ENCODE results near the gene SLC44A1. TPM values are rescaled to one million over a fixed set of nuclear protein-coding genes. Genes with fewer than 3 reads are reported as not detected.

The SLC44A1 gene
- total RNA-seq, 1 donor from 2014 or later = 69.7 TPM

- no peak for DNase-seq (ENCODE audit: low spot score)
- no peaks in the 10 kb centered on the region for H3K27me3 Mint-ChIP-seq (ENCODE audit: unreplicated experiment)
- no peak overlapping the region for H3K27ac Mint-ChIP-seq (ENCODE audit: unreplicated experiment)
- TF ChIP-seq, protein P1, sequence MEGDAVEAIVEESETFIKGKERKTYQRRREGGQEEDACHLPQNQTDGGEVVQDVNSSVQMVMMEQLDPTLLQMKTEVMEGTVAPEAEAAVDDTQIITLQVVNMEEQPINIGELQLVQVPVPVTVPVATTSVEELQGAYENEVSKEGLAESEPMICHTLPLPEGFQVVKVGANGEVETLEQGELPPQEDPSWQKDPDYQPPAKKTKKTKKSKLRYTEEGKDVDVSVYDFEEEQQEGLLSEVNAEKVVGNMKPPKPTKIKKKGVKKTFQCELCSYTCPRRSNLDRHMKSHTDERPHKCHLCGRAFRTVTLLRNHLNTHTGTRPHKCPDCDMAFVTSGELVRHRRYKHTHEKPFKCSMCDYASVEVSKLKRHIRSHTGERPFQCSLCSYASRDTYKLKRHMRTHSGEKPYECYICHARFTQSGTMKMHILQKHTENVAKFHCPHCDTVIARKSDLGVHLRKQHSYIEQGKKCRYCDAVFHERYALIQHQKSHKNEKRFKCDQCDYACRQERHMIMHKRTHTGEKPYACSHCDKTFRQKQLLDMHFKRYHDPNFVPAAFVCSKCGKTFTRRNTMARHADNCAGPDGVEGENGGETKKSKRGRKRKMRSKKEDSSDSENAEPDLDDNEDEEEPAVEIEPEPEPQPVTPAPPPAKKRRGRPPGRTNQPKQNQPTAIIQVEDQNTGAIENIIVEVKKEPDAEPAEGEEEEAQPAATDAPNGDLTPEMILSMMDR (IDR thresholded peaks at IDR 0.05; ENCODE audit: unreplicated experiment) = no peak
- H3K36me3 Mint-ChIP-seq (ENCODE audit: low read depth, unreplicated experiment) = no peaks in the 10 kb centered on the region
- no peak overlapping the region for H3K4me3 Mint-ChIP-seq (ENCODE audit: unreplicated experiment)
- H3K9me3 Mint-ChIP-seq (ENCODE audit: unreplicated experiment) = no peaks in the 10 kb centered on the region
- peaks cover 12% of the 10 kb centered on the region for H3K4me1 Mint-ChIP-seq (ENCODE audit: unreplicated experiment)
Measured at GRCh38 chr9:105275111-105275510, 30.7 kb downstream of the SLC44A1 start.

GRCh38 chr9:105275938-105276337 lies 31.5 kb downstream of the SLC44A1 start:
- TF ChIP-seq, protein P1 (IDR thresholded peaks at IDR 0.05; ENCODE audit: unreplicated experiment) = no peak
- Mint-ChIP-seq H3K27ac (ENCODE audit: unreplicated experiment) (no peak overlapping the region), H3K4me1 (ENCODE audit: unreplicated experiment) (peaks cover 4% of the 10 kb centered on the region), H3K9me3 (ENCODE audit: unreplicated experiment) (no peaks in the 10 kb centered on the region), H3K4me3 (ENCODE audit: unreplicated experiment) (no peak overlapping the region), H3K36me3 (ENCODE audit: low read depth, unreplicated experiment) (peaks cover 3% of the 10 kb centered on the region), H3K27me3 (ENCODE audit: unreplicated experiment) (no peaks in the 10 kb centered on the region)
- no peak for DNase-seq (ENCODE audit: low spot score)

DNA sequence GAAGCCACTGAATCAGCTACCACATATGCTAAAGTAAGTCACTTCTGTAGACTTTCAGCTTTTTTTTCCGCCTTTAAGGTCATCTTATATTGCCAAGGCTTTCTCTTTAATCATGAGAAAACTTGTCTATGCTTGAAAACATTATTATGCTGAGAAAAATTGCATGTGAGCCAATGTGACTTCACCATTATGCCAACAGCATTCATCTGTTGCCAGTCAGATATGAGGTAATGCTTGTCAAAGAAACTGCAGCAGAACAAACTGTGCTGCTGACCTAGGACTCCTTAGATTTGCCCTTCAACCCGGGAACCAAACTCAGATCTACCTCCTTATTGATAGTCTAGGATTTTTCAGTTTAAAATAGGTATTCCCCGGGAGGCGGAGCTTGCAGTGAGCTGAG lies 34.3 kb downstream of the SLC44A1 start:
- TF ChIP-seq, protein P1 (IDR thresholded peaks at IDR 0.05; ENCODE audit: unreplicated experiment) = no peak
- Mint-ChIP-seq H3K36me3 (ENCODE audit: low read depth, unreplicated experiment) (peaks cover 3% of the 10 kb centered on the region), H3K4me3 (ENCODE audit: unreplicated experiment) (no peak overlapping the region), H3K9me3 (ENCODE audit: unreplicated experiment) (no peaks in the 10 kb centered on the region), H3K27me3 (ENCODE audit: unreplicated experiment) (no peaks in the 10 kb centered on the region), H3K27ac (ENCODE audit: unreplicated experiment) (no peak overlapping the region), H3K4me1 (ENCODE audit: unreplicated experiment) (no peaks in the 10 kb centered on the region)
- DNase-seq (ENCODE audit: low spot score) = no peak

GRCh38 chr9:105280691-105281090 lies 36.2 kb downstream of the SLC44A1 start:
- H3K4me3 Mint-ChIP-seq (ENCODE audit: unreplicated experiment) = peak overlapping the region; percentile 9
- H3K27me3 Mint-ChIP-seq (ENCODE audit: unreplicated experiment) = no peaks in the 10 kb centered on the region
- TF ChIP-seq, protein P1 (IDR thresholded peaks at IDR 0.05; ENCODE audit: unreplicated experiment) = no peak
- no peak overlapping the region for H3K27ac Mint-ChIP-seq (ENCODE audit: unreplicated experiment)
- no peak for DNase-seq (ENCODE audit: low spot score)
- H3K36me3 Mint-ChIP-seq (ENCODE audit: low read depth, unreplicated experiment) = peaks cover 3% of the 10 kb centered on the region
- H3K9me3 Mint-ChIP-seq (ENCODE audit: unreplicated experiment) = no peaks in the 10 kb centered on the region
- peaks cover 4% of the 10 kb centered on the region for H3K4me1 Mint-ChIP-seq (ENCODE audit: unreplicated experiment)

GRCh38 chr9:105281272-105281671 lies 36.8 kb downstream of the SLC44A1 start:
- H3K4me1 Mint-ChIP-seq (ENCODE audit: unreplicated experiment) = peaks cover 7% of the 10 kb centered on the region
- peaks cover 3% of the 10 kb centered on the region for H3K36me3 Mint-ChIP-seq (ENCODE audit: low read depth, unreplicated experiment)
- TF ChIP-seq, protein P1 (IDR thresholded peaks at IDR 0.05; ENCODE audit: unreplicated experiment) = no peak
- no peak overlapping the region for H3K4me3 Mint-ChIP-seq (ENCODE audit: unreplicated experiment)
- H3K27ac Mint-ChIP-seq (ENCODE audit: unreplicated experiment) = no peak overlapping the region
- DNase-seq (ENCODE audit: low spot score) = no peak
- no peaks in the 10 kb centered on the region for H3K9me3 Mint-ChIP-seq (ENCODE audit: unreplicated experiment)
- H3K27me3 Mint-ChIP-seq (ENCODE audit: unreplicated experiment) = no peaks in the 10 kb centered on the region

Data from endothelial cell (in vitro differentiated cells).